ENCODE measurements around the gene TSKS. TPM values are rescaled to one million over a fixed set of nuclear protein-coding genes. Genes with fewer than 3 reads are reported as not detected.

Gene TSKS
- total RNA-seq, 4 donors from 2014 or later = 0.73 to 4.2 TPM; not detected in 2

DNA sequence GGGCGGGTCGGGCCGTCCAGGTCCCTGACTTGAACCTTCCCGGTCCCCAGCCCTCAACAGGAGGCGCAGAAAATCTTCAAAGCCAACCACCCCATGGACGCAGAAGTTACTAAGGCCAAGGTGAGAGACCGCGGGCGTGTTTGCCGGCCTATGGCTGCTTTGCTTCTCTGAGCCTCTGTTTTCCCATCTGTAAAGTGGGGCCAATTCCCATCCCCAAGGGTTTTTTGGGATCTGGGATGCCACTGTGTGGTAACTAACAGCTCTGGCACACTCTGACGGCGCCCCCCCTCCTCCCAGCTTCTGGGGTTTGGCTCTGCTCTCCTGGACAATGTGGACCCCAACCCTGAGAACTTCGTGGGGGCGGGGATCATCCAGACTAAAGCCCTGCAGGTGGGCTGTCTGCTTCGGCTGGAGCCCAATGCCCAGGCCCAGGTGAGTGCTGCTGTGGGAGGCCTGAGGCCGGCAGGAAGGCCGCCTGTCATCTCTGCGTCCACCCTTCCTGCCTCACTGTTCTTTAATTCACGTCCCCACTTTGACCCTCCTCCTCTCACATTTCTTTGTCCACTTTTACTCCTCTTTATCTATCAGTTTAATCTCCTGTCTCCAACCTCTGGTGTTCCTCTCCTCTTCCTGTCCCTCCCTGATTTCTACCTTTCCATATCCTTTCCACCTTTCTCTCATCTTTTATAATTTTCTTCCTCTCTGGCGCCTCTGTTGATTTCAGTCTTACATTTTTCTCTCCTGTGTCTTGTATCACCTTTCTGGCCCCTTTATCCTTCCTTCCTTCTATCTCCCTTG is 42.9 kb upstream of the TSKS start:
- no peaks in the 10 kb centered on the region for H3K9me3 ChIP-seq
- no peak overlapping the region for H3K27ac ChIP-seq
- 82 to 85% methylated on average over 5 to 12 of the region's 20 CpGs for WGBS, 2 donors (ENCODE audit: low coverage in 1 of 2)
- H3K4me1 ChIP-seq = peaks cover 0 to 49% (median 22%) of the 10 kb centered on the region in 3 donors
- H3K36me3 ChIP-seq = peaks cover 0 to 64% of the 10 kb centered on the region in 2 donors
- H3K4me3 ChIP-seq = no peak overlapping the region
- ATAC-seq = no peak
- TF ChIP-seq POLR2AphosphoS5 (IDR thresholded peaks at IDR 0.05) = no peak
- TF ChIP-seq POLR2A (IDR thresholded peaks at IDR 0.05) = no peak
- no peak for TF ChIP-seq CTCF (IDR thresholded peaks at IDR 0.05)
- no peak for TF ChIP-seq EP300 (IDR thresholded peaks at IDR 0.05)
- H3K27me3 ChIP-seq = no peaks in the 10 kb centered on the region

- 88% methylated on average over 1 of the region's 6 CpGs; no CpG with 5 or more reads in 1 of the 2 donors for WGBS, 2 donors (ENCODE audit: low coverage in 1 of 2)
- H3K36me3 ChIP-seq = peaks cover 0 to 90% of the 10 kb centered on the region in 2 donors
- TF ChIP-seq POLR2AphosphoS5 (IDR thresholded peaks at IDR 0.05) = no peak
Observed at GRCh38 chr19:49803529-49803856, 40.4 kb upstream of the TSKS start.

DNA sequence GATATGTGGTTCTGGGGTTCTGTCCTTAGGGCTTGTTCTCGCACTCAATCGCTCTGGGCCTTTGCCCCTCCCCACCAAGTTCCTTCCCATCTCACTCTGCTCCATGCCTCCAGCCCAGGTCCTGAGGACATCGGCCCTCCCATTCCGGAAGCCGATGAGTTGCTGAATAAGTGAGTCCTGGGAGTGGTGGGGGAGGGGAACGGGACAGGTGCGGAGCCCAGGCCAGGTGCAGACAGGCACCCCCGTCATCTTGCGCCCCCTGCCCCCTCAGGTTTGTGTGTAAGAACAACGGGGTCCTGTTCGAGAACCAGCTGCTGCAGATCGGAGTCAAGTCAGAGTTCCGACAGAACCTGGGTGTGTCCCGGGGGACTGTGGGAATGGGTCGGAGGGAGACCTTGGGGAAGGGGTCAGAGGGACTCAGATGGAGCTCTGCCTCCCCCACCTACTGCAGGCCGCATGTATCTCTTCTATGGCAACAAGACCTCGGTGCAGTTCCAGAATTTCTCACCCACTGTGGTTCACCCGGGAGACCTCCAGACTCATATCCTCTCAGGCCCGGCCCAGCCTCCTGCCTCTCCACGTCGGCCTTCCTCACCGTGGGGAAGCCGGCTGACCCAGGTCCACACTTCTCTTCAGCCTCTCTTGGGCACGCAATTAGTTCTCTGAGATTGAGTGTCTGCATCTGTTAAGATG is 39.9 kb upstream of the TSKS start:
- peak; percentile 4 for ATAC-seq
- WGBS, 2 donors (ENCODE audit: low coverage in 1 of 2) = 63 to 70% methylated on average over 6 to 15 of the region's 24 CpGs
- TF ChIP-seq CTCF (IDR thresholded peaks at IDR 0.05) (no peak), POLR2AphosphoS5 (IDR thresholded peaks at IDR 0.05) (no peak), POLR2A (IDR thresholded peaks at IDR 0.05) (no peak), EP300 (IDR thresholded peaks at IDR 0.05) (no peak)
- peaks cover 0 to 30% (median 11%) of the 10 kb centered on the region in 3 donors for H3K4me1 ChIP-seq
- H3K9me3 ChIP-seq = no peaks in the 10 kb centered on the region
- no peaks in the 10 kb centered on the region for H3K27me3 ChIP-seq
- H3K27ac ChIP-seq = peak overlapping the region in 3 of 4 donors; percentile 63 to 80 (median 78)
- H3K36me3 ChIP-seq = peaks cover 0 to 95% of the 10 kb centered on the region in 2 donors
- peak overlapping the region in 1 of 2 donors; percentile 51 for H3K4me3 ChIP-seq

More at GRCh38 chr19:49803529-49803856, 40.4 kb upstream of the TSKS start:
- Histone ChIP-seq H3K4me3 (no peak overlapping the region), H3K27ac (peak overlapping the region in 1 of 4 donors; percentile 80), H3K9me3 (no peaks in the 10 kb centered on the region), H3K4me1 (peaks cover 0 to 35% (median 15%) of the 10 kb centered on the region in 3 donors), H3K27me3 (no peaks in the 10 kb centered on the region)
- ATAC-seq = no peak

- WGBS, 2 donors (ENCODE audit: low coverage in 1 of 2) = 9 to 11% methylated on average over 3 to 9 of the region's 38 CpGs
- peak overlapping the region in 3 of 4 donors; percentile 63 to 80 (median 78) for H3K27ac ChIP-seq
- H3K4me1 ChIP-seq = peaks cover 0 to 27% (median 11%) of the 10 kb centered on the region in 3 donors
- H3K9me3 ChIP-seq = no peaks in the 10 kb centered on the region
- peak overlapping the region; percentile 3 to 51 for H3K4me3 ChIP-seq
- H3K36me3 ChIP-seq = peaks cover 0 to 96% of the 10 kb centered on the region in 2 donors
- peak; percentile 70 for TF ChIP-seq POLR2AphosphoS5 (IDR thresholded peaks at IDR 0.05)
- TF ChIP-seq POLR2A (IDR thresholded peaks at IDR 0.05) = no peak
- peak in 3 of 4 experiments; percentile 40 to 58 (median 52) for TF ChIP-seq CTCF (IDR thresholded peaks at IDR 0.05)
- TF ChIP-seq EP300 (IDR thresholded peaks at IDR 0.05) = no peak
- peak; percentile 89 for ATAC-seq
- H3K27me3 ChIP-seq = no peaks in the 10 kb centered on the region
Observed at GRCh38 chr19:49801966-49802661, 39.0 kb upstream of the TSKS start.

- Histone ChIP-seq H3K36me3 (peaks cover 0 to 96% of the 10 kb centered on the region in 2 donors), H3K27me3 (no peaks in the 10 kb centered on the region), H3K9me3 (no peaks in the 10 kb centered on the region), H3K4me3 (peak overlapping the region in 1 of 2 donors; percentile 51), H3K4me1 (peaks cover 0 to 27% (median 11%) of the 10 kb centered on the region in 3 donors), H3K27ac (peak overlapping the region in 3 of 4 donors; percentile 63 to 80 (median 78))
- 50 to 67% methylated on average over 2 to 3 of the region's 32 CpGs for WGBS, 2 donors (ENCODE audit: low coverage in 1 of 2)
- TF ChIP-seq EP300 (IDR thresholded peaks at IDR 0.05) = no peak
- TF ChIP-seq POLR2AphosphoS5 (IDR thresholded peaks at IDR 0.05) = no peak
- TF ChIP-seq POLR2A (IDR thresholded peaks at IDR 0.05) = no peak
- no peak for TF ChIP-seq CTCF (IDR thresholded peaks at IDR 0.05)
- ATAC-seq = no peak
Observed at GRCh38 chr19:49801401-49801888, 38.3 kb upstream of the TSKS start.
